Ovary (tissue), 3 donors: ENCODE measurements around the gene MSLN.

Source experiments
- CTCF ChIP-seq, 3 donors: fragments of 450-650 bp in 2 of 3; fragments of 200-600 bp in 1 of 3; IDR thresholded peaks; one replicate each; pipeline versions ENCODE4 v1.5.1 to v1.8.0; 2016 to 2022; ENCODE audit warnings: antibody characterized with exemption in 3 of 3, mild to moderate bottlenecking in 1 of 3
- POLR2A ChIP-seq: fragments of 450-650 bp; IDR thresholded peaks from one replicate; pipeline ENCODE4 v1.6.1; 2017; ENCODE audit warnings: antibody characterized with exemption, mild to moderate bottlenecking, moderate library complexity
- donor health status: DM: no; HTN: no; CAD: no.

- no peak for TF ChIP-seq CTCF (IDR thresholded peaks at IDR 0.05)
- TF ChIP-seq POLR2A = no peak
Observed at GRCh38 chr16:779561-779960, 19.0 kb downstream of the MSLN start.
